Bronchial epithelial cell (primary cell): Measurements from ENCODE around the gene ZDHHC11B. TPM values are rescaled to one million over a fixed set of nuclear protein-coding genes. Genes with fewer than 3 reads are reported as not detected.
"Not testable (repeated sequence)": the region's sequence is repeated elsewhere in the genome, so short reads cannot be mapped to it uniquely, and the experiment has no call there.

Source experiments
- DNase-seq: peaks from one replicate; pipeline ENCODE4 v3.0.0-alpha.2; 2010; ENCODE audit warnings: low read depth
- FAIRE-seq: peaks from 2 replicates; lab custom pipeline; 2011; peaks lifted over from hg19 to GRCh38; lab: Jason Lieb, UNC
- H3K27me3 ChIP-seq: 2 replicates; pipeline ENCODE4 v1.5.1; 2011; ENCODE audit warnings: low read length; ENCODE audit not compliant: control insufficient read depth, insufficient read depth
- H3K36me3 ChIP-seq: 2 replicates; pipeline ENCODE4 v1.5.1; 2011; ENCODE audit warnings: low read length; ENCODE audit not compliant: control insufficient read depth, insufficient read depth
- H3K4me3 ChIP-seq: 2 replicates; pipeline ENCODE4 v1.5.1; 2011; ENCODE audit warnings: mild to moderate bottlenecking, low read depth, low read length, control low read depth
- CTCF ChIP-seq: IDR thresholded peaks from 2 replicates; pipeline ENCODE4 v1.5.1; 2011; ENCODE audit warnings: mild to moderate bottlenecking, moderate library complexity, low read length, control low read depth, inconsistent platforms; ENCODE audit not compliant: insufficient read depth, severe bottlenecking
- total RNA-seq: library from RNA; depleted of rRNA; stranded (reverse); fragments of >200 nt; gene quantifications from 2 replicates; pipeline ENCODE4 v1.2.1, GENCODE V29; 2014

Gene ZDHHC11B
- total RNA-seq, 1 donor from 2014 or later = under 0.01 TPM

GRCh38 chr5:765948-766631, 18.4 kb downstream of the ZDHHC11B start:
- no peak for DNase-seq
- TF ChIP-seq CTCF = no peak
- FAIRE-seq = no peak
- Histone ChIP-seq H3K36me3 (no peaks in the 10 kb centered on the region), H3K27me3 (no peaks in the 10 kb centered on the region), H3K4me3 (no peak overlapping the region)

GRCh38 chr5:763998-764781, 20.3 kb downstream of the ZDHHC11B start:
- Histone ChIP-seq H3K36me3 (no peaks in the 10 kb centered on the region), H3K27me3 (no peaks in the 10 kb centered on the region), H3K4me3 (no peak overlapping the region)
- TF ChIP-seq CTCF = no peak
- FAIRE-seq = no peak
- DNase-seq = no peak

GRCh38 chr5:763397-763796, 21.1 kb downstream of the ZDHHC11B start:
- DNase-seq (no peak), FAIRE-seq (no peak)
- TF ChIP-seq CTCF = no peak
- H3K27me3 ChIP-seq = no peaks in the 10 kb centered on the region
- H3K36me3 ChIP-seq = no peaks in the 10 kb centered on the region
- no peak overlapping the region for H3K4me3 ChIP-seq

- H3K4me3 ChIP-seq, H3K27me3 ChIP-seq, H3K36me3 ChIP-seq, DNase-seq, FAIRE-seq: not testable (repeated sequence)
These were observed 21.5 kb downstream of the ZDHHC11B start for GRCh38 chr5:762996-763395.

GRCh38 chr5:761854-762710, 22.4 kb downstream of the ZDHHC11B start:
- FAIRE-seq (no peak), DNase-seq (peak; percentile 41)
- Histone ChIP-seq H3K4me3 (no peak overlapping the region), H3K27me3 (peaks cover 4% of the 10 kb centered on the region), H3K36me3 (no peaks in the 10 kb centered on the region)
- no peak for TF ChIP-seq CTCF
